ENCODE data around the gene CYP24A1. TPM values are rescaled to one million over a fixed set of nuclear protein-coding genes. Genes with fewer than 3 reads are reported as not detected.

The CYP24A1 gene
- total and polyA plus RNA-seq, 2 of the 8 experiments (the other 6 are each of a cell fraction or from before 2014, with no cell fraction given) = not detected

GRCh38 chr20:54197621-54198604 lies 24.1 kb upstream of the CYP24A1 start:
- H2BK5ac ChIP-seq (ENCODE audit: low read depth, low read length) = no peak overlapping the region
- H3K23ac ChIP-seq (ENCODE audit: insufficient read length) = no peak overlapping the region
- H3K56ac ChIP-seq (replicated peaks; ENCODE audit: insufficient read length, low read depth, low read length) = no peak overlapping the region
- H3K18ac ChIP-seq (ENCODE audit: extremely low read depth, low read length) = no peak overlapping the region
- no peaks in the 10 kb centered on the region for H3K36me3 ChIP-seq (ENCODE audit: control insufficient read depth in 2 of 4, insufficient read depth in 4 of 4, low read length in 3 of 4)
- H4K91ac ChIP-seq (replicated peaks; ENCODE audit: insufficient read length, low read length) = no peak overlapping the region
- no peaks in the 10 kb centered on the region for H3K9me3 ChIP-seq (ENCODE audit: insufficient read depth in 2 of 2, low read depth in 1 of 2, low read length in 1 of 2)
- WGBS, 2 experiments (ENCODE audit: extremely low coverage in 1 of 2, insufficient coverage in 1 of 2, insufficient read length in 1 of 2, insufficient replicate concordance in 2 of 2, low coverage in 1 of 2, low lambda C conversion rate in 2 of 2, missing lambda C conversion rate in 1 of 2) = 75% methylated on average over 13 of the region's 13 CpGs; no CpG with 5 or more reads in 1 of the 2 experiments
- H3K23me2 ChIP-seq (ENCODE audit: low read depth, low read length) = no peaks in the 10 kb centered on the region
- no peak overlapping the region for H2BK20ac ChIP-seq (ENCODE audit: low read length)
- FAIRE-seq (peak; percentile 42), DNase-seq (ENCODE audit: low read depth in 1 of 2, low spot score in 2 of 2) (no peak)
- peaks cover 0 to 4% (median 2%) of the 10 kb centered on the region in 4 experiments; a peak in 2 of 7 replicates for H3K4me1 ChIP-seq (replicated peaks in 1 of 4; ENCODE audit: control insufficient read depth in 3 of 4, insufficient read depth in 4 of 4, low read length in 3 of 4)
- no peak overlapping the region for H3K4me2 ChIP-seq (ENCODE audit: insufficient read depth in 1 of 2, low read depth in 2 of 2, low read length in 2 of 2)
- H2AFZ ChIP-seq (ENCODE audit: low read length) = no peak overlapping the region
- no peak overlapping the region for H3K9ac ChIP-seq (replicated peaks in 1 of 4; ENCODE audit: extremely low read depth in 1 of 4, low read depth in 3 of 4, low read length in 3 of 4)
- no peaks in the 10 kb centered on the region for H3K79me1 ChIP-seq (ENCODE audit: low read depth, low read length)
- H2BK120ac ChIP-seq (replicated peaks; ENCODE audit: low read depth, low read length) = no peak overlapping the region
- H3K27ac ChIP-seq (ENCODE audit: low read depth, low read length) = no peak overlapping the region
- H2BK15ac ChIP-seq (ENCODE audit: low read length) = no peak overlapping the region
- H3K27me3 ChIP-seq (replicated peaks in 1 of 4; ENCODE audit: control insufficient read depth in 3 of 4, extremely low read depth in 1 of 4, insufficient read depth in 3 of 4, low read length in 3 of 4) = no peaks in the 10 kb centered on the region
- H3K4me3 ChIP-seq (ENCODE audit: extremely low read depth in 1 of 4, insufficient read depth in 2 of 4, low read depth in 3 of 4, low read length in 4 of 4) = no peak overlapping the region
- no peak overlapping the region for H2BK12ac ChIP-seq (ENCODE audit: low read depth, low read length)
- H2AK5ac ChIP-seq (ENCODE audit: low read depth, low read length) = no peak overlapping the region
- CTCF ChIA-PET (ENCODE audit: partially characterized antibody) = interaction anchor here (0.6 to 23.7 kb wide), 19 partner anchors 9 to 556 kb away, joined by 3 to 591 read pairs (median 4); partner anchors contain the start of gene PFDN4
- H3K14ac ChIP-seq (ENCODE audit: insufficient read length) = no peak overlapping the region
- POLR2A ChIA-PET (ENCODE audit: partially characterized antibody) = interaction anchor here (0.7 to 1.0 kb wide), 2 partner anchors 10 kb away, joined by 3 to 4 read pairs; partner anchors contain the start of gene PFDN4
- H4K8ac ChIP-seq (ENCODE audit: extremely low read depth, insufficient read depth, low read length) = no peak overlapping the region
- H3K4ac ChIP-seq (replicated peaks; ENCODE audit: insufficient read length, low read depth, low read length) = no peak overlapping the region
- no peak overlapping the region for H4K5ac ChIP-seq (ENCODE audit: insufficient read length, low read depth, low read length)
- H4K20me1 ChIP-seq (replicated peaks in 1 of 2; ENCODE audit: control insufficient read depth in 1 of 2, insufficient read depth in 2 of 2, low read length in 2 of 2) = no peaks in the 10 kb centered on the region
- H3K79me2 ChIP-seq (ENCODE audit: control insufficient read depth in 1 of 2, insufficient read depth in 2 of 2, low read length in 2 of 2) = no peaks in the 10 kb centered on the region
- TF ChIP-seq CTCF (IDR thresholded peaks at IDR 0.05; ENCODE audit: control extremely low read depth in 1 of 3, insufficient read depth in 1 of 3, low read depth in 1 of 3, low read length in 3 of 3) (peak in 2 of 3 experiments; percentile 53 to 57; a peak in 3 of 4 replicates), RFX5 (IDR thresholded peaks at IDR 0.05; ENCODE audit: borderline replicate concordance, low read depth, low read length) (no peak), BCL11A (IDR thresholded peaks at IDR 0.05; ENCODE audit: low read depth in 2 of 2, low read length in 2 of 2) (no peak), ZNF274 (IDR thresholded peaks at IDR 0.05; ENCODE audit: borderline replicate concordance, extremely low read depth, low read length) (no peak), RAD21 (IDR thresholded peaks at IDR 0.05 in 1 of 2, conservative IDR thresholded peaks at IDR 0.05 in 1 of 2; ENCODE audit: low read depth in 2 of 2, low read length in 2 of 2) (peak; percentile 75 to 80)
